HCT116 (cell line): ENCODE measurements around the gene GPD2.

Experiments used
- ZNF274 ChIP-seq: fragments of 200-500 bp; sonication (Bioruptor generic); IDR thresholded peaks from 2 replicates; pipeline ENCODE4 v1.6.1; 2014; ENCODE audit warnings: mild to moderate bottlenecking, low read depth, low read length, inconsistent platforms
- TF ChIP-seq, protein P1 (sequence below), 3 experiments: fragments of 200-600 bp in 1 of 3; sonication (generic) in 1 of 3; IDR thresholded peaks in 2 of 3; conservative IDR thresholded peaks in 1 of 3; 2 replicates each; pipeline ENCODE4 v1.5.1; 2012 to 2017; ENCODE audit warnings: low read depth in 2 of 3, low read length in 2 of 3, antibody characterized with exemption in 1 of 3, borderline replicate concordance in 1 of 3, control low read depth in 1 of 3, mild to moderate bottlenecking in 1 of 3, mixed read lengths in 1 of 3, mixed run types in 1 of 3, moderate library complexity in 1 of 3; ENCODE audit not compliant: insufficient read depth in 1 of 3

DNA sequence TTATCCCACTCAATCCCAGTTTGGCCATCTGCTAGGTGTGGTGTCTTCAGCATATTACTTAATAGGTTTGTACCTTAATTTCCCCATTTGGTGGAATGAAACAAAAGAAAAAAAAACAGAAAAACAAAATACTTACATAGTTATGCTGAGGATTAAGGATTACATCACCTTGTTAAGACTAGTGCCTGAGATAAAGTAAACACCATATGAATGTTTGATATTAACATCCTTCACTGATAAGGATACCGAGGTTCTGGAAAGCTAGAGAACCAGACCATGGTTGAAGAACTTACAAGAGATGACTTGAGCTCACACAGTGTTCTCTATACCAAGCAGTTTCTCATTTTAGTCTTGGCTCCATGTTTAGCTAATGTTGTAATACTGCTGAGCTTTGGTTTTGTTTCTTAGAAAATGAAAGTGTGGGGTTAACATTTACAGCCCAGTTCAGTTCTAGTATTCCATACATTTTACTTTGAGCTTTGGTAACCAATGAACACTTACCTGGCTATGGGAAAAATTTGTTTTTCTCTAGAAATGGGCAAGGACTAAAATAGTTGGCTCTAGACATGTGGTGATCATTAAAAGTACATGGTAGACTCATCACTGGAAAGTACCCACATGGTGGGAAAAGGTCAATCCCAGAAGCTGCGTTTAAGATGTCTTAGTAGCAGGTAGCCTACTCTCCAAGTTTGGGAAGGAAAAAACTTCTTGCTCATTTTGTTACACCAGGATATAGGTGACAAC lies 5.8 kb upstream of the GPD2 start:
- TF ChIP-seq, protein P1, sequence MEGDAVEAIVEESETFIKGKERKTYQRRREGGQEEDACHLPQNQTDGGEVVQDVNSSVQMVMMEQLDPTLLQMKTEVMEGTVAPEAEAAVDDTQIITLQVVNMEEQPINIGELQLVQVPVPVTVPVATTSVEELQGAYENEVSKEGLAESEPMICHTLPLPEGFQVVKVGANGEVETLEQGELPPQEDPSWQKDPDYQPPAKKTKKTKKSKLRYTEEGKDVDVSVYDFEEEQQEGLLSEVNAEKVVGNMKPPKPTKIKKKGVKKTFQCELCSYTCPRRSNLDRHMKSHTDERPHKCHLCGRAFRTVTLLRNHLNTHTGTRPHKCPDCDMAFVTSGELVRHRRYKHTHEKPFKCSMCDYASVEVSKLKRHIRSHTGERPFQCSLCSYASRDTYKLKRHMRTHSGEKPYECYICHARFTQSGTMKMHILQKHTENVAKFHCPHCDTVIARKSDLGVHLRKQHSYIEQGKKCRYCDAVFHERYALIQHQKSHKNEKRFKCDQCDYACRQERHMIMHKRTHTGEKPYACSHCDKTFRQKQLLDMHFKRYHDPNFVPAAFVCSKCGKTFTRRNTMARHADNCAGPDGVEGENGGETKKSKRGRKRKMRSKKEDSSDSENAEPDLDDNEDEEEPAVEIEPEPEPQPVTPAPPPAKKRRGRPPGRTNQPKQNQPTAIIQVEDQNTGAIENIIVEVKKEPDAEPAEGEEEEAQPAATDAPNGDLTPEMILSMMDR (IDR thresholded peaks at IDR 0.05 in 2 of 3, conservative IDR thresholded peaks at IDR 0.05 in 1 of 3; ENCODE audit: borderline replicate concordance in 1 of 3, insufficient read depth in 1 of 3, low read depth in 2 of 3, low read length in 2 of 3): no peak
- no peak for TF ChIP-seq ZNF274
